ENCODE data around the gene TMEM97.

The TMEM97 gene

GRCh38 chr17:28344435-28344901, 25.5 kb downstream of the TMEM97 start:
- no peaks in the 10 kb centered on the region for H3K9me3 ChIP-seq (ENCODE audit: low read length)
- no peaks in the 10 kb centered on the region for H3K9me2 ChIP-seq (ENCODE audit: low read depth, low read length)
- no peak overlapping the region for H3K4me3 ChIP-seq (ENCODE audit: low read depth, low read length, poor library complexity, severe bottlenecking)
- no peaks in the 10 kb centered on the region for H3K79me2 ChIP-seq (ENCODE audit: insufficient read depth, low read length)
- no peak overlapping the region for H2AFZ ChIP-seq (ENCODE audit: low read length)
- H3K36me3 ChIP-seq (ENCODE audit: insufficient read depth, low read length): peaks cover 73% of the 10 kb centered on the region
- no peak overlapping the region for H3K9ac ChIP-seq (ENCODE audit: low read length)
- no peak for TF ChIP-seq CTCF (IDR thresholded peaks at IDR 0.05; ENCODE audit: low read length)
- TF ChIP-seq EZH2 (IDR thresholded peaks at IDR 0.05; ENCODE audit: borderline replicate concordance, low read length): no peak
- no peak overlapping the region for H3K4me2 ChIP-seq (ENCODE audit: low read length)
- H3K4me1 ChIP-seq (ENCODE audit: insufficient read depth, low read length, severe bottlenecking): peaks cover 12% of the 10 kb centered on the region
- H3F3A ChIP-seq (ENCODE audit: insufficient read depth, low read length): no peaks in the 10 kb centered on the region
- peak overlapping the region; percentile 84 for H3K27ac ChIP-seq (ENCODE audit: low read depth, low read length, poor library complexity, severe bottlenecking)
- no peaks in the 10 kb centered on the region for H3K27me3 ChIP-seq (ENCODE audit: insufficient read depth, low read length)
- H4K20me1 ChIP-seq (ENCODE audit: insufficient read depth, low read length): no peaks in the 10 kb centered on the region

GRCh38 chr17:28345419-28346198, 26.6 kb downstream of the TMEM97 start:
- Histone ChIP-seq H2AFZ (ENCODE audit: low read length) (no peak overlapping the region), H3K9me2 (ENCODE audit: low read depth, low read length) (no peaks in the 10 kb centered on the region), H3F3A (ENCODE audit: insufficient read depth, low read length) (no peaks in the 10 kb centered on the region), H3K4me1 (ENCODE audit: insufficient read depth, low read length, severe bottlenecking) (peaks cover 12% of the 10 kb centered on the region), H3K4me3 (ENCODE audit: low read depth, low read length, poor library complexity, severe bottlenecking) (no peak overlapping the region), H3K36me3 (ENCODE audit: insufficient read depth, low read length) (peaks cover 84% of the 10 kb centered on the region), H3K27me3 (ENCODE audit: insufficient read depth, low read length) (no peaks in the 10 kb centered on the region), H3K4me2 (ENCODE audit: low read length) (no peak overlapping the region), H3K9me3 (ENCODE audit: low read length) (no peaks in the 10 kb centered on the region), H3K9ac (ENCODE audit: low read length) (no peak overlapping the region), H3K79me2 (ENCODE audit: insufficient read depth, low read length) (no peaks in the 10 kb centered on the region), H4K20me1 (ENCODE audit: insufficient read depth, low read length) (no peaks in the 10 kb centered on the region), H3K27ac (ENCODE audit: low read depth, low read length, poor library complexity, severe bottlenecking) (no peak overlapping the region)
- TF ChIP-seq EZH2 (IDR thresholded peaks at IDR 0.05; ENCODE audit: borderline replicate concordance, low read length) (no peak), CTCF (IDR thresholded peaks at IDR 0.05; ENCODE audit: low read length) (no peak)

- no peaks in the 10 kb centered on the region for H4K20me1 ChIP-seq (ENCODE audit: insufficient read depth, low read length)
- no peak for TF ChIP-seq EZH2 (IDR thresholded peaks at IDR 0.05; ENCODE audit: borderline replicate concordance, low read length)
- peaks cover 87% of the 10 kb centered on the region for H3K36me3 ChIP-seq (ENCODE audit: insufficient read depth, low read length)
- no peaks in the 10 kb centered on the region for H3K9me2 ChIP-seq (ENCODE audit: low read depth, low read length)
- H3K4me3 ChIP-seq (ENCODE audit: low read depth, low read length, poor library complexity, severe bottlenecking): no peak overlapping the region
- H3K9ac ChIP-seq (ENCODE audit: low read length): no peak overlapping the region
- peaks cover 12% of the 10 kb centered on the region for H3K4me1 ChIP-seq (ENCODE audit: insufficient read depth, low read length, severe bottlenecking)
- no peaks in the 10 kb centered on the region for H3K27me3 ChIP-seq (ENCODE audit: insufficient read depth, low read length)
- no peaks in the 10 kb centered on the region for H3F3A ChIP-seq (ENCODE audit: insufficient read depth, low read length)
- H3K4me2 ChIP-seq (ENCODE audit: low read length): no peak overlapping the region
- H3K9me3 ChIP-seq (ENCODE audit: low read length): no peaks in the 10 kb centered on the region
- no peaks in the 10 kb centered on the region for H3K79me2 ChIP-seq (ENCODE audit: insufficient read depth, low read length)
- H2AFZ ChIP-seq (ENCODE audit: low read length): no peak overlapping the region
- no peak overlapping the region for H3K27ac ChIP-seq (ENCODE audit: low read depth, low read length, poor library complexity, severe bottlenecking)
These were observed 27.2 kb downstream of the TMEM97 start for GRCh38 chr17:28346199-28346580.

Data from OCI-LY1 (cell line).